GM12878 (cell line): ENCODE data around the gene HMCES. TPM values are rescaled to one million over a fixed set of nuclear protein-coding genes. Genes with fewer than 3 reads are reported as not detected.

Source experiments
- ATAC-seq: fragments of 200-7000 bp; cut with Tn5 transposase; 3 replicates; pipeline ENCODE4 v1.9.1; 2020; ENCODE audit warnings: mild to moderate bottlenecking, moderate library complexity
- BruUV-seq: library from RNA; stranded (reverse); fragments of 400-500 nt; replicated peaks from 2 replicates; lab custom pipeline; 2021; lab: Mats Ljungman, UMichigan
- CTCF ChIA-PET: fragments of 300-600 bp; sonication (Branson Sonifier 250); formaldehyde crosslinking; extraction: SDS; loops from one replicate; lab custom pipeline; 2021; ENCODE audit warnings: inconsistent platforms; lab: Yijun Ruan, JAX
- POLR2A ChIA-PET: fragments of 350-600 bp; formaldehyde crosslinking; extraction: SDS; loops from one replicate; lab custom pipeline; 2021; ENCODE audit warnings: inconsistent platforms; lab: Charles Lee
- RAD21 ChIA-PET: fragments of 300-600 bp; sonication (Branson Sonifier 250); formaldehyde crosslinking; loops from one replicate; lab custom pipeline; 2023; ENCODE audit warnings: antibody characterized with exemption; ENCODE audit not compliant: unreplicated experiment; lab: Charles Lee
- SMC1A ChIA-PET: fragments of 300-600 bp; sonication (Branson Sonifier 250); formaldehyde crosslinking; loops from one replicate; lab custom pipeline; 2023; ENCODE audit not compliant: unreplicated experiment, uncharacterized antibody; lab: Charles Lee
- DNase-seq: peaks from one replicate; pipeline ENCODE4 v3.0.0-alpha.2; 2011; ENCODE audit warnings: low read depth, low spot score
- FAIRE-seq: peaks from 3 replicates; lab custom pipeline; 2011; peaks lifted over from hg19 to GRCh38; lab: Jason Lieb, UNC
- H2AFZ ChIP-seq: 2 replicates; pipeline ENCODE4 v1.6.0; 2011; ENCODE audit warnings: low read depth, low read length, control low read depth; ENCODE audit not compliant: control insufficient read depth
- H3K27ac ChIP-seq: 2 replicates; pipeline ENCODE4 v1.5.1; 2011; ENCODE audit warnings: control low read depth; ENCODE audit not compliant: control insufficient read depth, insufficient read depth
- H3K27me3 ChIP-seq, 2 experiments: replicated peaks in 1 of 2; 2 replicates each; pipeline versions ENCODE4 v1.6.0 to v1.6.1; 2011; ENCODE audit warnings: low read length in 1 of 2; ENCODE audit not compliant: control insufficient read depth in 2 of 2, insufficient read depth in 2 of 2
- H3K36me3 ChIP-seq, 2 experiments: 2 replicates each; pipeline ENCODE4 v1.5.1; 2011; ENCODE audit warnings: low read length in 1 of 2; ENCODE audit not compliant: control insufficient read depth in 2 of 2, insufficient read depth in 2 of 2
- H3K4me1 ChIP-seq: 2 replicates; pipeline ENCODE4 v1.6.1; 2011; ENCODE audit warnings: mild to moderate bottlenecking, low read length, moderate library complexity, mixed read lengths; ENCODE audit not compliant: control insufficient read depth, insufficient read depth
- H3K4me2 ChIP-seq: 2 replicates; pipeline ENCODE4 v1.6.0; 2011; ENCODE audit warnings: control low read depth; ENCODE audit not compliant: control insufficient read depth, insufficient read depth
- H3K4me3 ChIP-seq: fragments of 200-600 bp; sonication (generic); 2 replicates; pipeline ENCODE4 v1.5.1; 2016
- H3K79me2 ChIP-seq: 2 replicates; pipeline ENCODE4 v1.6.0; 2011; ENCODE audit warnings: low read length; ENCODE audit not compliant: control insufficient read depth, insufficient read depth
- H3K9ac ChIP-seq: 2 replicates; pipeline ENCODE4 v1.8.0; 2011; ENCODE audit warnings: low read length, control low read depth, mixed read lengths; ENCODE audit not compliant: control insufficient read depth, insufficient read depth
- H3K9me3 ChIP-seq: replicated peaks from 3 replicates; pipeline ENCODE4 v1.5.1; 2011; ENCODE audit warnings: mild to moderate bottlenecking, low read length; ENCODE audit not compliant: control insufficient read depth, insufficient read depth
- H4K20me1 ChIP-seq: 2 replicates; pipeline ENCODE4 v1.6.0; 2011; ENCODE audit not compliant: control insufficient read depth, insufficient read depth
- ATF2 ChIP-seq: IDR thresholded peaks from 2 replicates; pipeline ENCODE4 v1.6.1; 2012; ENCODE audit warnings: low read length, inconsistent platforms
- BMI1 ChIP-seq: fragments of 450-650 bp; IDR thresholded peaks from 2 replicates; pipeline ENCODE4 v1.6.1; 2016; ENCODE audit warnings: mild to moderate bottlenecking, moderate library complexity, borderline replicate concordance
- EP300 ChIP-seq, 2 experiments: fragments of 150-350 bp in 1 of 2; IDR thresholded peaks; 2 replicates each; pipeline ENCODE4 v1.6.1; 2011 to 2012; ENCODE audit warnings: low read depth in 2 of 2, low read length in 2 of 2, borderline replicate concordance in 1 of 2, improper control_type of control experiment in 1 of 2, inconsistent platforms in 1 of 2; ENCODE audit not compliant: control insufficient read depth in 1 of 2
- IKZF1 ChIP-seq: fragments of 450-650 bp; conservative IDR thresholded peaks from 2 replicates; pipeline ENCODE4 v1.6.1; 2017; ENCODE audit warnings: antibody characterized with exemption, mild to moderate bottlenecking
- KDM1A ChIP-seq: fragments of 200-600 bp; sonication (generic); IDR thresholded peaks from 2 replicates; pipeline ENCODE4 v1.6.1; 2016; ENCODE audit warnings: borderline replicate concordance
- MTA2 ChIP-seq: fragments of 450-650 bp; IDR thresholded peaks from 2 replicates; pipeline ENCODE4 v1.6.1; 2016; ENCODE audit warnings: low read depth, mild to moderate bottlenecking, moderate library complexity
- PBX3 ChIP-seq: IDR thresholded peaks from 2 replicates; pipeline ENCODE4 v1.6.1; 2011; ENCODE audit warnings: mild to moderate bottlenecking, low read depth, low read length, moderate library complexity; ENCODE audit not compliant: insufficient replicate concordance
- RELA ChIP-seq: fragments of 450-650 bp; IDR thresholded peaks from 2 replicates; pipeline ENCODE4 v1.8.0; 2014; ENCODE audit warnings: borderline replicate concordance; ENCODE audit not compliant: partially characterized antibody
- SIX5 ChIP-seq: IDR thresholded peaks from 2 replicates; pipeline ENCODE4 v1.6.1; 2011; ENCODE audit warnings: mild to moderate bottlenecking, low read depth, low read length, moderate library complexity; ENCODE audit not compliant: severe bottlenecking
- STAT1 ChIP-seq: fragments of 450-650 bp; conservative IDR thresholded peaks from 2 replicates; pipeline ENCODE4 v1.6.1; 2014; ENCODE audit warnings: antibody characterized with exemption, mild to moderate bottlenecking
- SUPT20H ChIP-seq: IDR thresholded peaks from 2 replicates; pipeline ENCODE4 v1.6.1; 2011; ENCODE audit warnings: low read depth, mild to moderate bottlenecking, low read length, moderate library complexity, borderline replicate concordance; ENCODE audit not compliant: control insufficient read depth
- ZBTB33 ChIP-seq: fragments of 450-650 bp; IDR thresholded peaks from 2 replicates; pipeline ENCODE4 v1.6.1; 2017; ENCODE audit warnings: mild to moderate bottlenecking
- ZBTB4 ChIP-seq: fragments of 450-650 bp; formaldehyde crosslinking; IDR thresholded peaks from 2 replicates; pipeline ENCODE4 v1.4.0; 2022; ENCODE audit warnings: mild to moderate bottlenecking, moderate library complexity
- ZNF217 ChIP-seq: fragments of 450-650 bp; IDR thresholded peaks from 2 replicates; pipeline ENCODE4 v1.6.1; 2017; ENCODE audit warnings: antibody characterized with exemption, mild to moderate bottlenecking
- ZZZ3 ChIP-seq: IDR thresholded peaks from 2 replicates; pipeline ENCODE4 v1.6.1; 2011; ENCODE audit warnings: low read depth; ENCODE audit not compliant: control insufficient read depth, insufficient read length
- WGBS: methylation state at CpG from one replicate; pipeline ENCODE4 v1.1.6; 2016; ENCODE audit warnings: low lambda C conversion rate; ENCODE audit not compliant: insufficient replicate concordance, insufficient coverage; ENCODE audit errors: missing lambda C conversion rate; 5-methylcytosine and 5-hydroxymethylcytosine counted together
- in situ Hi-C: fragments of 300-500 bp; cut with MboI; formaldehyde crosslinking; loops from 9 replicates; pipeline ENCODE4 v1.14.3; 2018; ENCODE audit warnings: mixed read lengths
- intact Hi-C: fragments of 100-400 bp; cut with micrococcal nuclease; formaldehyde crosslinking; loops from one replicate; pipeline ENCODE4 v1.14.2; 2022; ENCODE audit not compliant: unreplicated experiment
- polyA plus RNA-seq, 11 experiments: library from polyadenylated mRNA; depleted of rRNA in 4 of 11; unstranded in 6 of 11; stranded (reverse) in 5 of 11; fragments of >200 nt; fragmentation: Nextera tagmentation in 4 of 11; fragmentation: Illumina TruSeq in 1 of 11; extraction: Ambion mirVana in 4 of 11; extraction: Trizol in 1 of 11; gene quantifications; 1 replicate in 1 of 11; 2 replicates in 10 of 11; pipeline versions ENCODE4 v1.2.1 to v1.2.3, GENCODE V29; 2011 to 2016; ENCODE audit warnings: inconsistent platforms in 2 of 11, missing spikeins in 2 of 11, low read depth in 1 of 11
- total RNA-seq, 4 experiments: library from RNA; depleted of rRNA in 3 of 4; stranded (reverse); fragments of >200 nt in 3 of 4; fragmentation: Illumina TruSeq in 1 of 4; extraction: Trizol in 1 of 4; gene quantifications; 2 replicates each; pipeline versions ENCODE4 v1.2.1 to v1.2.3, GENCODE V29; 2013 to 2021

The HMCES gene
- total and polyA plus RNA-seq, 10 of the 15 experiments (the other 5 are each of a cell fraction or from before 2014, with no cell fraction given), result 12.4 to 49.8 (median 27.0) TPM

- Histone ChIP-seq H3K9me3 (no peaks in the 10 kb centered on the region), H3K27me3 (peaks cover 0 to 3% of the 10 kb centered on the region in 2 experiments; a peak in 2 of 4 replicates), H3K27ac (no peak overlapping the region), H3K36me3 (no peaks in the 10 kb centered on the region), H3K4me3 (no peak overlapping the region)
- ChIA-PET POLR2A (no interaction called here), SMC1A (no interaction called here)
- no TSS peak for BruUV-seq
- 77% methylated on average over 8 of the region's 8 CpGs for WGBS
- TF ChIP-seq MTA2, result no peak
- no peak for TF ChIP-seq ZBTB33
- TF ChIP-seq IKZF1, result no peak
- no peak for TF ChIP-seq BMI1
- TF ChIP-seq PBX3, result no peak
- TF ChIP-seq RELA, result no peak
- TF ChIP-seq SUPT20H, result no peak
- no peak for TF ChIP-seq ATF2
- TF ChIP-seq STAT1, result no peak
- no peak for TF ChIP-seq KDM1A
- no peak for TF ChIP-seq EP300 (IDR thresholded peaks at IDR 0.05; ENCODE audit: borderline replicate concordance in 1 of 2, control insufficient read depth in 1 of 2, low read depth in 2 of 2, low read length in 2 of 2)
- TF ChIP-seq SIX5, result no peak
- no peak for TF ChIP-seq ZZZ3
- TF ChIP-seq ZBTB4 (CRISPR knock-in tag), result no peak
- no peak for TF ChIP-seq ZNF217
- TF ChIP-seq, all 136 proteins: peak for 0
- intact Hi-C loops (no loop called here), in situ Hi-C loops (no loop called here)
- ATAC-seq (no peak), DNase-seq (no peak), FAIRE-seq (no peak)
- H3K9ac ChIP-seq, result no peak overlapping the region
- peaks cover 16% of the 10 kb centered on the region for H3K4me1 ChIP-seq
- H4K20me1 ChIP-seq, result no peaks in the 10 kb centered on the region
- ChIA-PET RAD21 (no interaction called here), CTCF (no interaction called here)
- no peak overlapping the region for H3K4me2 ChIP-seq
- H3K79me2 ChIP-seq, result no peaks in the 10 kb centered on the region; the same call in 1 of the 2 replicates
- no peak overlapping the region for H2AFZ ChIP-seq
These were observed 41.6 kb downstream of the HMCES start for GRCh38 chr3:129320261-129320660.
